Measurements from ENCODE around the gene THAP8.

THAP8 gene

DNA sequence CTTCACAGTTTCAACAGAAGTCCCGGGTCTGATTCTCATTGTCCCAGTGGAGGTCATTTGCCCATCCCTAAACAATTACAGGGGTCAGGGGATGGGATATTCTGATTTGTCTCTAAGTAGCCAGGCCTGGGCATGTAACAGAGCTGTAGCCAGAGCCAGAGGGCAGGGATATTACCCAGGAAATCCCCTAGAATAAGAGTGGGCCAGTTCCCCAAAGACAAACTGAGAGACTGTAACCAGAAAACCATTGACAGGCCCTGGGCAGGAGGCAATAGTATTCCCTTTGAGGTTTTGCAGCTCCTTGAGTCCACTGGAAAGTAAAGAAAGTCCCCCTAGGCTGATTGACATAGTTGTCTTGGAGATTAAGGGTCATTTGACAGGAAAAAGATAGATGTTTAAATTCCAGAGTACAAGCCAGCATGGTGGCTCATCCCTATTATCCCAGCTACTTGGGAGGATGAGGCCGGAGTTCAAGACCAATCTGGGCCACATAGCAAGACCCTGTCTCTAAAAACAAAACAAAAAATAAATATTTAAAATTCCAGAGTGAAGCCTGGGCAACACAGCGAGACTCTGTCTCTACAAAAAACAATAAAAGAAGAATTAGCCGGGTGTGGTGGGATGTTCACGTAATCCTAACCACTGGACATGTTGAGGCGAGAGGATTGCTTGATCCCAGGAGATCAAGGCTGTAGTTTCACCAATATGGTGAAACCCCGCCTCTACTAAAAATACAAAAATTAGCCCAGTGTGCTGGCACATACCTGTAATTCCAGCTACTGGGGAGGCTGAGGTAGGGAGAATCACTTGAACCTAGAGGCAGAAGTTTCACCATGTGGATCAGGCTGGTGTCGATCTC is 60.9 kb downstream of the THAP8 start:
- FAIRE-seq = no peak

DNA sequence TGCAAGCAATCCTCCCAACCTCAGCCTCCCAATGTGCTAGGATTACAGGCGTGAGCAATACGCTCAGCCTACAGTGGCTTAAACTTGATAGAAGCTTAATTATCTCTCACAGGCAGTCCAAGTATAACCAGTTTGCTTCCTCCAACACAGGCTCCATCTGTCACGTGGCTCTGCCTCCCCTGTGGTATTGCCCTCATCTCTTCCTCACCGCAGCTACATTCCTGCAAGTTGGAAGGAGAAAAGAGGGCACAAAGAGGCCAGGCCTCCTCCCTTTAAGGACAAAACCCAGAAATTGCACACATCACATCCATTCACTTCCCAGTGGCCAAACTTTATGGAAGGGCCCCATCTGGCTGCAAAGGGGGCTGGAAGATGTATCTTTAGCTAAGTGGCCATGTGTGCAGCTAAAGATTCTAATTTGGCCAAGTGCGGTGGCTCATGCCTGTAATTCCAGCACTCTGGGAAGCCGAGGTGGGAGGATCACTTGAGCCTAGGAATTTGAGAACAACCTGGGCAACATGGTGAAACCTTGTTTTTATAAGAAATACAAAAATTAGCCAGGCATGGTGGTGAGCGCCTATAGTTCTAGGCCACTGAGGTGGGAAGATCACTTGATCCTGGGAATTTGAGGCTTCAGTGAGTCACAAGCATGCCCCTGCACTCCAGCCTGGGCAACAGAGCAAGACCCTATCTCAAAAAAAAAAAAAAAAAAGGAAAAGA is 62.2 kb downstream of the THAP8 start:
- no peak for FAIRE-seq

DNA sequence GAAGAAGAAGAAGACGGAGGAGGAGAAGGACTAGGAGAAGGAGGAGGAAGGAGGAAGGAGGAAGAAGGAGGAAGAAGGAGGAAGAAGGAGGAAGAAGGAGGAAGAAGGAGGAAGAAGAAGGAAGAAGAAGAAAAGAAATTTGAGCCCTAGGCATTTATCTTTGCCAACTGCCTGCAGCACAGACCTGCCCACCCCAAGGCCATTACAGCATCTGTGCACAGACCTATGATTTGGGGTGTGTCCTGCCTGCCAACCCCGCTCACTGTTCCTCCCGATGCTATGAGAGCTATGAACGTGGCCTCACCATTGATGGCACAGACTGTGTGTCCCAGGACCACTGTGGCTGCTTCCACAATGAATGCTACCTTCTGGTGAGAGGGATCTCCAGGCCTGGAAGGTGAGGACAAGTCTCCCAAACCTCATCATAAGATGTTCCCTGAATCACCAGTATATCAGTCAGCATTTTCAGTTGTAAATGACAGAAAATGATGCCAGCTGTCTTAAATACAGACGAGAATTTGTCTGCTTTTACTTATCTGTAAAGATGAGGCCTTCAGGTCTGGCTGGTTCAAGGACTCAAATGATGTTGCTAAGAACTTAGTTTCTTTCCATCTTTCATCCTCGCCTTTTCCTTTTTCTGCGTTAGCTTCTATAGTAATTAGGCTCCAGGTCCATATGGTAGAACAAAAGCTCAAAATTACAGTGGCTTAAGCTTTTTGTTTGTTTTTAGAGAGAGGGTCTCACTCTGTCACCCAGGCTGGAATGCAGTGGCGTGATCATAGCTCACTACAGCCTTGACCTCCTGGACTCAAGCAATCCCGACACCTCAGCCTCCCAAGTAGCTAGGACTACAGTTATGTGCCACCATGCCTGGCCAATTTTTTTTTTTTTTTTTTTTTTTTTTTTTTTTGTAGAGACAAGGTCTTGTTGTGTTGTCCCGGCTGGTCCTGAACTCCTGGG is 63.0 kb downstream of the THAP8 start:
- FAIRE-seq = no peak

DNA sequence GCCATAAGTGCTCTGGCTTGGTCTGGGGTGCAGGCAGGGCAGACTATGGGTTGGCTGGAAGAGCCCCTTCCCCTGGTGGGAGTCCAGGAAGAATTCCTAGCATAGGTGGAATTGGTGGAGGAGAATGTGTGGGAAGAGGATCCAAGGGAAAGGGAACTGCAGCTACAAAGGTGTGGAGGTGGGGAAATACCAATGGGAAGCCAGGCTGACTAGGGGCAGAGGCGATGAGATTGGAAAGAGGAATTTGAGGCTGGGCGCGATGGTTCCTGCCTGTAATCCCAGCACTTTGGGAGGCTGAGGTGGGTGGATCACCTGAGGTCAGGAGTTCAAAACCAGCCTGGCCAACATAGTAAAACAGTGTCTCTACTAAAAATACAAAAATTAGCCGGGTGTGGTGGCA is 63.9 kb downstream of the THAP8 start:
- no peak for FAIRE-seq

DNA sequence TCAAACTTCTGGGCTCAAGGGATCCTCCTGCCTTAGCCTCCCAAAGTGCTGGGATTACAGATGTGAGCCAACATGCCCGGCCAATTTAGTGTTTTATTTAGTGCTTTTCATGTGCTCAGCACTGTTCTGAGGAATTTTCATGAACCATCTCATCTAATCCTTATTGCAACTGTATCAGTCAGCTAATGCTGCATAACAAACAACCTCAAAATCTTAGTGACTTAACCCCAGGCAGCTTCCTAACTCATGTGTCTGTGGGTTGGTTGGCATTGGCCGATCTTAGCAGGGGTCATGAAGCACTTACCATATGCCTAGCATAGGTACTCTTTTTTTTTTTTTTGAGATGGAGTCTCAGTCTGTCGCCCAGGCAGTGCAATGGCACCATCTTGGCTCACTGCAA is 65.3 kb downstream of the THAP8 start:
- FAIRE-seq = no peak

DNA sequence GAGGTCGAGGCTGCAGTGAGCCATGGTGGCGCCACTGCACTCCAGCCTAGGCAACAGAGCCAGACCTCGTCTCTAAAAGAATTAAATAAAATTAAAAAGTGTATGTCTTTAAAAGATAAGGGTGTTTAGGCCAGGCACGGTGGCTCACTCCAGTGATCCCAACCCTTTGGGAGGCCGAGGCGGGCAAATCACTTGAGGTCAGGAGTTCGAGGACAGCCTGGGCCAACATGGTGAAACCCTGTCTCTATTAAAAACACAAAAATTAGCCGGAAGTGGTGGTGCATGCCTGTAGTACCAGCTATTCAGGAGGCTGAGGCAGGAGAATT is 66.6 kb downstream of the THAP8 start:
- FAIRE-seq = no peak

DNA sequence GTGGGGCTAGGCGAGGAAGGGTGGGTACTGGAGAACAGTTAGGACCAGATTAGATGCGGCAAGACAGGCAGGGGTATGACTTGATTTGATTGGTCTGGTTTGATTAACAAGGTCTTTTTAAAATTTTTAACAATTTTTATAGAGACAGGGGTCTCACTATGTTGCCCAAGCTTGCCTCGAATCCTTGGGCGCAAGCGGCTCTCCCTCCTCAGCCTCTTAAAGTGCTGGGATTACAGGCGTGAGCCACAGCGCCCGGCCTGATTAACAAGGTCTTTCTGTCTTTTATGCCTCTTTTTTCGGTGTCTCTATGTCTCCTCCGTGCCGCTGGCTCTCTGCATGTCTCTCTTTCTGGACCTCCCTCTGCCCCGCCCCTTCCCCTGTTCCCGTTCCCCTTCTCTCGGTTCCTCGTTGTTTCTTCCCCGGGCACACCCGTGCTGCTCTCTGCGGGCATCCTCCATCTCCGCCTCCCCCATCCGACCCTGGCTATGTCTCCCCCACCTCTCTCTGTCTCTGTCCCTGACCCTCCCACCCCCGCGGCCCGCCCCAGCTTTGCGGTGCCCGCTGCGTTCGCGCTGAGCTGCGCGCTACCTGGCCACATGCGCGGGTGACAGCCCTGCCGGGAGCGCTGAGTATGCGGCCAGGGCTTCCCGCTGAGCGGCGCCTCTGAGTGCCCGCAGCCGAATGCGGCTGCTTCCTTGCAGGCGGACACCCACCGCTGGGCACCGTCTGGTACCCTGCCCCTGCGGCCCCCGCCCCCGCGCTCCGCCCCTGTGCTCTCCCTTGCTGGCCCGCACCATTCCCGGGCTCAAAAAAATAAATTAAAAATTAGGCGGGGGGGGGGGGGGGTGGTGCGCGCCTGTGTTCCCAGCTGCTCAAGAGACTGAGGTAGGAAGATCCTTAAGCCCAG is 67.2 kb downstream of the THAP8 start:
- FAIRE-seq = no peak

DNA sequence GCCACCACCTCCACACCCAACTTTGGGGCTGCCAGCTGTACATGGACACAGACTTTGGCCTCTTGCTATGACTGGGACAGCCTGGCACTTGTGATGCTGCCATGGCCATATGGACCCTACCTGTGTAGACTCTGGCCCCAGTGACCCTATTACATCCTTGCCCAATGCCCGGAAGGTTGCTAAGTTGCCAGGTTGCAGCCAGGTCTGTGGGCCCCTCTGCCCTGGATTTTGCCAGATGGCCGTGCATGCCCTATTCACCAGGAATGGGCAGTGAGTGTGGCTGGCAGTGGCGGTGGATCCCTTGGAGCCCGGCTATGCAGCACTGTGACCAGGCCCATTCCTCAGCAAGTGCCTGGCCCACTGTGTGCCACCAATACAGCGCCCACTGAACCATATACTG is 68.0 kb downstream of the THAP8 start:
- FAIRE-seq = no peak
